Fibroblast of lung (primary cell): ENCODE results near the gene DHX57. TPM values are rescaled to one million over a fixed set of nuclear protein-coding genes. Genes with fewer than 3 reads are reported as not detected.

Experiments
- DNase-seq, 2 donors: peaks; one replicate each; pipeline versions ENCODE4 v3.0.0 to v3.0.0-alpha.2; 2010; ENCODE audit warnings: low read depth in 2 of 2
- H2AFZ ChIP-seq: 2 replicates; pipeline ENCODE4 v1.5.1; 2012; ENCODE audit warnings: low read length, control low read depth, inconsistent platforms
- H3K27ac ChIP-seq: 2 replicates; pipeline ENCODE4 v1.5.1; 2011; ENCODE audit warnings: low read length, control low read depth; ENCODE audit not compliant: insufficient read depth
- H3K27me3 ChIP-seq: 2 replicates; pipeline ENCODE4 v1.5.1; 2011; ENCODE audit warnings: mild to moderate bottlenecking, low read length; ENCODE audit not compliant: control insufficient read depth, insufficient read depth
- H3K36me3 ChIP-seq: 2 replicates; pipeline ENCODE4 v1.5.1; 2011; ENCODE audit warnings: low read length; ENCODE audit not compliant: control insufficient read depth, insufficient read depth
- H3K4me1 ChIP-seq: 2 replicates; pipeline ENCODE4 v1.5.1; 2011; ENCODE audit warnings: low read length; ENCODE audit not compliant: control insufficient read depth, insufficient read depth; ENCODE audit errors: extremely low read depth
- H3K4me2 ChIP-seq: 2 replicates; pipeline ENCODE4 v1.5.1; 2011; ENCODE audit warnings: low read length, control low read depth; ENCODE audit not compliant: insufficient read depth; ENCODE audit errors: extremely low read depth
- H3K4me3 ChIP-seq, 4 experiments: fragments of 200-600 bp in 1 of 4; sonication (generic) in 1 of 4; replicated peaks in 1 of 4; 2 replicates each; pipeline ENCODE4 v1.5.1; 2011 to 2016; ENCODE audit warnings: low read length in 4 of 4, low read depth in 3 of 4, mild to moderate bottlenecking in 3 of 4, control low read depth in 2 of 4, inconsistent platforms in 1 of 4, mixed read lengths in 1 of 4; ENCODE audit not compliant: insufficient read depth in 1 of 4; ENCODE audit errors: control extremely low read depth in 1 of 4
- H3K79me2 ChIP-seq: 2 replicates; pipeline ENCODE4 v1.5.1; 2012; ENCODE audit warnings: mild to moderate bottlenecking, low read length, inconsistent platforms; ENCODE audit not compliant: control insufficient read depth, insufficient read depth
- H3K9ac ChIP-seq: 2 replicates; pipeline ENCODE4 v1.5.1; 2011; ENCODE audit warnings: mild to moderate bottlenecking, low read length, control low read depth; ENCODE audit not compliant: insufficient read depth
- H3K9me3 ChIP-seq: 2 replicates; pipeline ENCODE4 v1.5.1; 2012; ENCODE audit warnings: low read depth, low read length; ENCODE audit not compliant: control insufficient read depth, insufficient read depth
- H4K20me1 ChIP-seq: 2 replicates; pipeline ENCODE4 v1.5.1; 2011; ENCODE audit warnings: low read length; ENCODE audit not compliant: control insufficient read depth, insufficient read depth; ENCODE audit errors: extremely low read depth
- EZH2 ChIP-seq: IDR thresholded peaks from 2 replicates; pipeline ENCODE4 v1.5.1; 2012; ENCODE audit warnings: low read length, control low read depth, mild to moderate bottlenecking; ENCODE audit errors: missing control alignments
- polyA plus RNA-seq, 2 donors: library from polyadenylated mRNA; depleted of rRNA in 1 of 2; stranded (reverse) in 1 of 2; unstranded in 1 of 2; fragments of >200 nt; gene quantifications; 2 replicates each; pipeline ENCODE4 v1.2.1, GENCODE V29; 2011 to 2012; ENCODE audit warnings: missing spikeins in 1 of 2
- total RNA-seq: library from RNA; depleted of rRNA; stranded (reverse); fragments of >200 nt; gene quantifications from 2 replicates; pipeline ENCODE4 v1.2.1, GENCODE V29; 2014
- TF ChIP-seq, protein P1 (sequence below), 2 donors: IDR thresholded peaks in 1 of 2; conservative IDR thresholded peaks in 1 of 2; 1 replicate in 1 of 2; 2 replicates in 1 of 2; pipeline ENCODE4 v1.5.1; 2011 to 2012; ENCODE audit warnings: low read length in 2 of 2, control low read depth in 1 of 2, inconsistent platforms in 1 of 2, low read depth in 1 of 2, mild to moderate bottlenecking in 1 of 2

DHX57 gene
- total and polyA plus RNA-seq, 2 donors (not counting 1 experiment from before 2014, with no cell fraction given), result 18.5 to 23.5 TPM

GRCh38 chr2:38909872-38910271 lies 34.1 kb upstream of the DHX57 start:
- no peaks in the 10 kb centered on the region for H3K27me3 ChIP-seq
- no peak overlapping the region for H3K9ac ChIP-seq
- no peak overlapping the region for H3K4me2 ChIP-seq
- H3K36me3 ChIP-seq, result no peaks in the 10 kb centered on the region
- H3K4me3 ChIP-seq, result no peak overlapping the region
- no peak for DNase-seq
- no peaks in the 10 kb centered on the region for H3K79me2 ChIP-seq
- no peaks in the 10 kb centered on the region for H3K9me3 ChIP-seq
- TF ChIP-seq EZH2, result no peak
- TF ChIP-seq, protein P1, sequence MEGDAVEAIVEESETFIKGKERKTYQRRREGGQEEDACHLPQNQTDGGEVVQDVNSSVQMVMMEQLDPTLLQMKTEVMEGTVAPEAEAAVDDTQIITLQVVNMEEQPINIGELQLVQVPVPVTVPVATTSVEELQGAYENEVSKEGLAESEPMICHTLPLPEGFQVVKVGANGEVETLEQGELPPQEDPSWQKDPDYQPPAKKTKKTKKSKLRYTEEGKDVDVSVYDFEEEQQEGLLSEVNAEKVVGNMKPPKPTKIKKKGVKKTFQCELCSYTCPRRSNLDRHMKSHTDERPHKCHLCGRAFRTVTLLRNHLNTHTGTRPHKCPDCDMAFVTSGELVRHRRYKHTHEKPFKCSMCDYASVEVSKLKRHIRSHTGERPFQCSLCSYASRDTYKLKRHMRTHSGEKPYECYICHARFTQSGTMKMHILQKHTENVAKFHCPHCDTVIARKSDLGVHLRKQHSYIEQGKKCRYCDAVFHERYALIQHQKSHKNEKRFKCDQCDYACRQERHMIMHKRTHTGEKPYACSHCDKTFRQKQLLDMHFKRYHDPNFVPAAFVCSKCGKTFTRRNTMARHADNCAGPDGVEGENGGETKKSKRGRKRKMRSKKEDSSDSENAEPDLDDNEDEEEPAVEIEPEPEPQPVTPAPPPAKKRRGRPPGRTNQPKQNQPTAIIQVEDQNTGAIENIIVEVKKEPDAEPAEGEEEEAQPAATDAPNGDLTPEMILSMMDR (conservative IDR thresholded peaks at IDR 0.05 in 1 of 2, IDR thresholded peaks at IDR 0.05 in 1 of 2; ENCODE audit: low read depth in 1 of 2, low read length in 2 of 2), result no peak
- H2AFZ ChIP-seq, result no peak overlapping the region
- no peaks in the 10 kb centered on the region for H3K4me1 ChIP-seq
- no peaks in the 10 kb centered on the region for H4K20me1 ChIP-seq
- H3K27ac ChIP-seq, result no peak overlapping the region

GRCh38 chr2:38907743-38908562 lies 32.2 kb upstream of the DHX57 start:
- no peak overlapping the region for H3K9ac ChIP-seq
- H3K36me3 ChIP-seq, result no peaks in the 10 kb centered on the region
- H3K4me2 ChIP-seq, result no peak overlapping the region
- H3K9me3 ChIP-seq, result no peaks in the 10 kb centered on the region
- H4K20me1 ChIP-seq, result no peaks in the 10 kb centered on the region
- TF ChIP-seq, protein P1 (conservative IDR thresholded peaks at IDR 0.05 in 1 of 2, IDR thresholded peaks at IDR 0.05 in 1 of 2; ENCODE audit: low read depth in 1 of 2, low read length in 2 of 2), result no peak
- no peak for TF ChIP-seq EZH2
- no peak overlapping the region for H3K4me3 ChIP-seq
- H3K27ac ChIP-seq, result no peak overlapping the region
- no peaks in the 10 kb centered on the region for H3K79me2 ChIP-seq
- H2AFZ ChIP-seq, result no peak overlapping the region
- H3K4me1 ChIP-seq, result no peaks in the 10 kb centered on the region
- H3K27me3 ChIP-seq, result no peaks in the 10 kb centered on the region
- DNase-seq, result no peak

DNA sequence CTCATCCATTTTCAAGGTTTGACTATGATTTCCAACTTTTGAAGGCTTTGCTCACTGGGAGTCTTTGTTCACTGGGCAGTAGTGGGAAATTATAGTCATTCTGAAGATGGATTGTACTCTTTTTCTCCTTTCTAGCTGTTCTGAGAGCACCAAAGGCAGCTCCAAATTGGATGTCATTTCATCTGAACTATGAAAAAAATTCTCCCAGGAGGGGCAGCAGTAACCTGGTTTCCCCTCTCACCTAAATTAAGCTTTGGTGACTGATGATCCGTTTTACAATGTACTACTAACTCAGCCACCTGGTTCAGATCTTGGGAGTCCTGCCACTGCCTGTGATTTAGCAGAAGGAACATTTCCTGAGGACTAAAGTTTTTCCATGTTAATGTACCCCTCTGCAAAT lies 31.5 kb upstream of the DHX57 start:
- no peaks in the 10 kb centered on the region for H4K20me1 ChIP-seq
- no peak for TF ChIP-seq EZH2
- TF ChIP-seq, protein P1 (conservative IDR thresholded peaks at IDR 0.05 in 1 of 2, IDR thresholded peaks at IDR 0.05 in 1 of 2; ENCODE audit: low read depth in 1 of 2, low read length in 2 of 2), result no peak
- no peak overlapping the region for H3K27ac ChIP-seq
- H3K9ac ChIP-seq, result no peak overlapping the region
- no peak overlapping the region for H3K4me3 ChIP-seq
- H3K4me2 ChIP-seq, result no peak overlapping the region
- no peak for DNase-seq
- no peaks in the 10 kb centered on the region for H3K4me1 ChIP-seq
- H3K9me3 ChIP-seq, result no peaks in the 10 kb centered on the region
- no peaks in the 10 kb centered on the region for H3K79me2 ChIP-seq
- no peak overlapping the region for H2AFZ ChIP-seq
- no peaks in the 10 kb centered on the region for H3K36me3 ChIP-seq
- no peaks in the 10 kb centered on the region for H3K27me3 ChIP-seq
